ENCODE measurements around the gene SWSAP1. TPM values are rescaled to one million over a fixed set of nuclear protein-coding genes. Genes with fewer than 3 reads are reported as not detected.

SWSAP1 gene
- total and polyA plus RNA-seq, 2 donors (not counting 1 experiment from before 2014, with no cell fraction given): 0.50 to 1.2 TPM

DNA sequence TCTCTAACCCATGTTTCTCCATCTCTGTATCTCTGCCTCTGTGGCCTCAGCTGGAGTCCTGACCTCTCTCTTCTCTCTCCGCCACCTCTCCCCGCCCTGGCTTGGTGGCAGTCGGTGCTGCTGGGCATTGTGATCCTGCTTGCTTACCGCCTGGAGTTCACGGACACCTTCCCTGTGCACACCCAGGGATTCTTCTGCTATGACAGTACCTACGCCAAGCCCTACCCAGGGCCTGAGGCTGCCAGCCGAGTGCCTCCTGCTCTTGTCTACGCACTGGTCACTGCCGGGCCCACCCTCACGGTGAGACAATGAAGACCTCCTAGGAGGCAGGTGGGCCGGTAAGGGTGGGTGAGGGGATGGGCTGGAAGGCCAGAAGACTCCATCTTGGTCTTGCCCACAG is 15.0 kb upstream of the SWSAP1 start:
- Histone ChIP-seq H2AFZ (ENCODE audit: low read length) (no peak overlapping the region), H3K27ac (ENCODE audit: insufficient read depth, low read length) (no peak overlapping the region), H3K9me3 (ENCODE audit: control insufficient read depth, insufficient read depth, low read depth, low read length) (no peaks in the 10 kb centered on the region), H3K9ac (ENCODE audit: insufficient read depth, low read length) (no peak overlapping the region), H3K79me2 (ENCODE audit: control insufficient read depth, insufficient read depth, low read length) (peaks cover 5% of the 10 kb centered on the region), H3K36me3 (ENCODE audit: control insufficient read depth, insufficient read depth, low read length) (peaks cover 8% of the 10 kb centered on the region), H3K4me2 (ENCODE audit: extremely low read depth, insufficient read depth, low read length) (no peak overlapping the region), H3K4me3 (replicated peaks in 1 of 4; ENCODE audit: control extremely low read depth in 1 of 4, insufficient read depth in 1 of 4, low read depth in 3 of 4, low read length in 4 of 4) (no peak overlapping the region), H3K4me1 (ENCODE audit: control insufficient read depth, extremely low read depth, insufficient read depth, low read length) (no peaks in the 10 kb centered on the region), H3K27me3 (ENCODE audit: control insufficient read depth, insufficient read depth, low read length) (no peaks in the 10 kb centered on the region), H4K20me1 (ENCODE audit: control insufficient read depth, extremely low read depth, insufficient read depth, low read length) (no peaks in the 10 kb centered on the region)
- DNase-seq (ENCODE audit: low read depth in 2 of 2): no peak
- TF ChIP-seq, protein P1, sequence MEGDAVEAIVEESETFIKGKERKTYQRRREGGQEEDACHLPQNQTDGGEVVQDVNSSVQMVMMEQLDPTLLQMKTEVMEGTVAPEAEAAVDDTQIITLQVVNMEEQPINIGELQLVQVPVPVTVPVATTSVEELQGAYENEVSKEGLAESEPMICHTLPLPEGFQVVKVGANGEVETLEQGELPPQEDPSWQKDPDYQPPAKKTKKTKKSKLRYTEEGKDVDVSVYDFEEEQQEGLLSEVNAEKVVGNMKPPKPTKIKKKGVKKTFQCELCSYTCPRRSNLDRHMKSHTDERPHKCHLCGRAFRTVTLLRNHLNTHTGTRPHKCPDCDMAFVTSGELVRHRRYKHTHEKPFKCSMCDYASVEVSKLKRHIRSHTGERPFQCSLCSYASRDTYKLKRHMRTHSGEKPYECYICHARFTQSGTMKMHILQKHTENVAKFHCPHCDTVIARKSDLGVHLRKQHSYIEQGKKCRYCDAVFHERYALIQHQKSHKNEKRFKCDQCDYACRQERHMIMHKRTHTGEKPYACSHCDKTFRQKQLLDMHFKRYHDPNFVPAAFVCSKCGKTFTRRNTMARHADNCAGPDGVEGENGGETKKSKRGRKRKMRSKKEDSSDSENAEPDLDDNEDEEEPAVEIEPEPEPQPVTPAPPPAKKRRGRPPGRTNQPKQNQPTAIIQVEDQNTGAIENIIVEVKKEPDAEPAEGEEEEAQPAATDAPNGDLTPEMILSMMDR (conservative IDR thresholded peaks at IDR 0.05 in 1 of 2, IDR thresholded peaks at IDR 0.05 in 1 of 2; ENCODE audit: low read depth in 1 of 2, low read length in 2 of 2): no peak
- TF ChIP-seq EZH2 (IDR thresholded peaks at IDR 0.05; ENCODE audit: low read length, missing control alignments): no peak

DNA sequence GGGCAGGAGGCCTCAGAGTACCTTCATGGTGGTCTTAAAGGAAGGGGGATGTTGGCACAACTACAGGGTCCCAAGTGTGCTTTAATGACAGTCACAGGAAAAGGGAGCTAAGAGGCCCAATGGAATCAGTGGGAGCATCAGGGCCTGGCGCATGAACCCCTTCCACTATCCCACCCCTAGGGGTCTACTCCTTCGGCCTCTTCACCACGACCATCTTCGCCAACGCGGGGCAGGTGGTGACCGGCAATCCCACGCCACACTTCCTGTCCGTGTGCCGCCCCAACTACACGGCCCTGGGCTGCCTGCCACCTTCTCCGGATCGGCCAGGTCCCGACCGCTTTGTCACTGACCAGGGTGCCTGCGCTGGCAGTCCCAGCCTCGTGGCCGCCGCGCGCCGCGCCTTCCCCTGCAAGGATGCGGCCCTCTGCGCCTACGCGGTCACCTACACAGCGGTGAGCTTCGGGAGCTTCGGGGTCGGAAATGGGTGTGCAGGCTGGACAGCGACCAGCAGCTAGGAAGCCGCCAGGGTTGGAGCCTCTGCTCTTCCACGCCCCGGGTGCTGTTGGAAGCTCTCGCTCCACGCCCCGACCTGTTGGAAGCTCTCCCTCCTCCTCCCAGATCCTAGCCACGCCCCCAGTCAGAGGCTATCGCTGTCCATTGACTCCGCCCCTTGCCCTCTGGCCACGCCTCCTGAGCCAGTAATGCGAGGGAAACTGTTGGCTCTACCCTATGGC is 13.3 kb upstream of the SWSAP1 start:
- no peak overlapping the region for H3K4me3 ChIP-seq (replicated peaks in 1 of 4; ENCODE audit: control extremely low read depth in 1 of 4, insufficient read depth in 1 of 4, low read depth in 3 of 4, low read length in 4 of 4)
- no peak overlapping the region for H3K27ac ChIP-seq (ENCODE audit: insufficient read depth, low read length)
- no peaks in the 10 kb centered on the region for H4K20me1 ChIP-seq (ENCODE audit: control insufficient read depth, extremely low read depth, insufficient read depth, low read length)
- H3K9ac ChIP-seq (ENCODE audit: insufficient read depth, low read length): no peak overlapping the region
- no peak for DNase-seq (ENCODE audit: low read depth in 2 of 2)
- no peaks in the 10 kb centered on the region for H3K4me1 ChIP-seq (ENCODE audit: control insufficient read depth, extremely low read depth, insufficient read depth, low read length)
- TF ChIP-seq EZH2 (IDR thresholded peaks at IDR 0.05; ENCODE audit: low read length, missing control alignments): no peak
- TF ChIP-seq, protein P1 (conservative IDR thresholded peaks at IDR 0.05 in 1 of 2, IDR thresholded peaks at IDR 0.05 in 1 of 2; ENCODE audit: low read depth in 1 of 2, low read length in 2 of 2): no peak
- no peak overlapping the region for H3K4me2 ChIP-seq (ENCODE audit: extremely low read depth, insufficient read depth, low read length)
- H3K27me3 ChIP-seq (ENCODE audit: control insufficient read depth, insufficient read depth, low read length): no peaks in the 10 kb centered on the region
- no peak overlapping the region for H2AFZ ChIP-seq (ENCODE audit: low read length)
- H3K9me3 ChIP-seq (ENCODE audit: control insufficient read depth, insufficient read depth, low read depth, low read length): no peaks in the 10 kb centered on the region
- peaks cover 8% of the 10 kb centered on the region for H3K36me3 ChIP-seq (ENCODE audit: control insufficient read depth, insufficient read depth, low read length)
- H3K79me2 ChIP-seq (ENCODE audit: control insufficient read depth, insufficient read depth, low read length): no peaks in the 10 kb centered on the region

DNA sequence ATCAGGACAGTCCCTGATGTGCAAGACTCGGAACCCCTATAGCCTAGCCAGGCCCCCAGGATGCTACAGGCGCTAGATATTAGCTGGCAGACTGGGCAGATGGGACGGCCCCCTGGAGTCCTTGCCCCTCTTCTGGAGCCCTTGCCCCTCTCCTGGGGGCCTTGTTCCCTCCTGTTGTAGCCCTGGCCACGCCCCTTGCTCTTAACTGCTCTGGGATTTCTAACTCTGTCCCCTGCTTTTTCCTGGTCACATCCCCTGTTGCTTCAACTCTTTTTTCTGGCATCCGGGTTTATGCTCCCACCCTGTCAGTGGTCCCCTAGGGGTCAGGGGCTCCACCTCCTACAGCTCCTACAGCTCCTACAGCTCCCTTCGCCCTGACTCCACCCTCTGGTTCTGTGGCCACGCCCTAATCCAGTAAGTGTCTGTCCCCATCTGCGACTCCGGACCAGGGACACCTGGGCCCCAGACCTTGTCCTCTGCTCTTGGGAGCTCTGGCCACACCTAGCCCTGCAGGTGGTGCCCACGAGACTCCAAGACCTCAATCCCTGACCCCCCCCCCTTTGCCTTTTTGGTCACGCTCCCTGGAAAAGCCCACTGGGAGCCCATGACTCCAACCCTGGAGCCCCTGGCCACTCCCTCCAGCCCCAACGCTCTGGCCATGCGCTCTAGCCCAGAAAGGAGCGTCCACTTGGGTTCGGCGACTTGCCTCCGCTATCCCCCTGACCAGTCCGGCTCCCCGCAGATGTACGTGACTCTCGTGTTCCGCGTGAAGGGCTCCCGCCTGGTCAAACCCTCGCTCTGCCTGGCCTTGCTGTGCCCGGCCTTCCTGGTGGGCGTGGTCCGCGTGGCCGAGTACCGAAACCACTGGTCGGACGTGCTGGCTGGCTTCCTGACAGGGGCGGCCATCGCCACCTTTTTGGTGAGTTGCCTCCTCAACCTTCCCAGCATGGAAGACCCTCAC is 12.4 kb upstream of the SWSAP1 start:
- H3K9me3 ChIP-seq (ENCODE audit: control insufficient read depth, insufficient read depth, low read depth, low read length): no peaks in the 10 kb centered on the region
- H3K4me2 ChIP-seq (ENCODE audit: extremely low read depth, insufficient read depth, low read length): no peak overlapping the region
- no peak for TF ChIP-seq EZH2 (IDR thresholded peaks at IDR 0.05; ENCODE audit: low read length, missing control alignments)
- TF ChIP-seq, protein P1 (conservative IDR thresholded peaks at IDR 0.05 in 1 of 2, IDR thresholded peaks at IDR 0.05 in 1 of 2; ENCODE audit: low read depth in 1 of 2, low read length in 2 of 2): no peak
- H2AFZ ChIP-seq (ENCODE audit: low read length): no peak overlapping the region
- no peaks in the 10 kb centered on the region for H4K20me1 ChIP-seq (ENCODE audit: control insufficient read depth, extremely low read depth, insufficient read depth, low read length)
- peaks cover 8% of the 10 kb centered on the region for H3K36me3 ChIP-seq (ENCODE audit: control insufficient read depth, insufficient read depth, low read length)
- no peak overlapping the region for H3K4me3 ChIP-seq (replicated peaks in 1 of 4; ENCODE audit: control extremely low read depth in 1 of 4, insufficient read depth in 1 of 4, low read depth in 3 of 4, low read length in 4 of 4)
- no peaks in the 10 kb centered on the region for H3K79me2 ChIP-seq (ENCODE audit: control insufficient read depth, insufficient read depth, low read length)
- H3K27me3 ChIP-seq (ENCODE audit: control insufficient read depth, insufficient read depth, low read length): no peaks in the 10 kb centered on the region
- no peak overlapping the region for H3K27ac ChIP-seq (ENCODE audit: insufficient read depth, low read length)
- H3K4me1 ChIP-seq (ENCODE audit: control insufficient read depth, extremely low read depth, insufficient read depth, low read length): no peaks in the 10 kb centered on the region
- H3K9ac ChIP-seq (ENCODE audit: insufficient read depth, low read length): no peak overlapping the region
- DNase-seq (ENCODE audit: low read depth in 2 of 2): no peak

All from fibroblast of lung (primary cell).